Measurements from ENCODE around the gene UPK1A. TPM values are rescaled to one million over a fixed set of nuclear protein-coding genes. Genes with fewer than 3 reads are reported as not detected.

Gene UPK1A
- total and polyA plus RNA-seq, 9 of the 15 experiments (the other 6 are each of a cell fraction or from before 2014, with no cell fraction given) = 0.06 to 0.13 TPM; not detected in 7

GRCh38 chr19:35644206-35644986, 21.9 kb upstream of the UPK1A start (continued):
- peak; percentile 76 for TF ChIP-seq REST (IDR thresholded peaks at IDR 0.05; ENCODE audit: borderline replicate concordance)
- TF ChIP-seq REST (CRISPR knock-in tag; IDR thresholded peaks at IDR 0.05; ENCODE audit: low read depth) = 0 out of 2 replicates have a peak, but pooled peaks have one; percentile 15
- peak; percentile 53 to 62 for TF ChIP-seq MNT (conservative IDR thresholded peaks at IDR 0.05)
- TF ChIP-seq ZKSCAN3 (CRISPR knock-in tag; IDR thresholded peaks at IDR 0.05) = no peak
- TF ChIP-seq SUPT5H (IDR thresholded peaks at IDR 0.05) = peak; percentile 58
- peak; percentile 56 to 62 for TF ChIP-seq NRF1 (conservative IDR thresholded peaks at IDR 0.05 in 1 of 2, IDR thresholded peaks at IDR 0.05 in 1 of 2)
- 0 out of 2 replicates have a peak, but pooled peaks have one; percentile 17 for TF ChIP-seq HLTF (IDR thresholded peaks at IDR 0.05)
- peak; percentile 43; the same call in 1 of the 2 replicates for TF ChIP-seq POLR2AphosphoS5 (IDR thresholded peaks at IDR 0.05; ENCODE audit: control insufficient read depth, insufficient read depth, low read depth, low read length)
- TF ChIP-seq ETS1 (conservative IDR thresholded peaks at IDR 0.05; ENCODE audit: control insufficient read depth, low read depth, low read length) = 0 out of 2 replicates have a peak, but pooled peaks have one; percentile 11
- peak; percentile 50 for TF ChIP-seq SP1 (CRISPR knock-in tag; IDR thresholded peaks at IDR 0.05)
- TF ChIP-seq E2F1 (CRISPR knock-in tag; IDR thresholded peaks at IDR 0.05) = 0 out of 2 replicates have a peak, but pooled peaks have one; percentile 58
- TF ChIP-seq ID3 (CRISPR knock-in tag; IDR thresholded peaks at IDR 0.05) = no peak
- 0 out of 2 replicates have a peak, but pooled peaks have one; percentile 35 for TF ChIP-seq ID3 (tag; IDR thresholded peaks at IDR 0.05)
- 0 out of 2 replicates have a peak, but pooled peaks have one; percentile 12 for TF ChIP-seq MECOM (CRISPR knock-in tag; IDR thresholded peaks at IDR 0.05)

Data from K562 (cell line).